NCI-H1436 treated with DMSO at 0.1 percent for 48 hours (cell line): Measurements from ENCODE around the gene CPXM1.
"Not testable (repeated sequence)": the region's sequence is repeated elsewhere in the genome, so short reads cannot be mapped to it uniquely, and the experiment has no call there.

Experiments
- DNase-seq: peaks from one replicate; lab custom pipeline; 2025; lab: John Stamatoyannopoulos, UW

CPXM1 gene

GRCh38 chr20:2800521-2801285 is at the start of gene CPXM1:
CPXM1 (minus strand) TSS chr20:2800627; CDS start chr20:2800572, 55 bp downstream.
- no peak for DNase-seq

GRCh38 chr20:2849529-2849928 is 49.1 kb upstream of the CPXM1 start:
- no peak for DNase-seq

DNA sequence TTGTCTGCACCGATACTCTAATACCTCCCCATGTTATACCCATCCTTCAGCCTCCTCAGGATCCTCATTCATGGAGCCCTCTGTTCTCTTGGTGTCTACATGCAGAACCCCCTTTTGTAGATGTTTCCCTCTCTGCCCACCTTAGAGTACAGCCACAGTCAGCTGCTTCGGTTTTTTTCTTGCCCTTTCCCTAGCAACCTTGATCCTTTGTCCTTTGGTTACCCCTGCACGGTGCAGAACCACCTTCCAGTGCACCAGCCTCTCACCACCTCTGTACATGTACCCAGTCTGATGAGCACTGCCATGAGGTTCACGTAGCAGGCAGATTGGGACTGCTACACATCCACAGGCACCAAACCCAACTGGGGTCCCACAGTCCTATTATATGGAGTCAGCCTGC is 47.4 kb upstream of the CPXM1 start:
- DNase-seq: no peak

DNA sequence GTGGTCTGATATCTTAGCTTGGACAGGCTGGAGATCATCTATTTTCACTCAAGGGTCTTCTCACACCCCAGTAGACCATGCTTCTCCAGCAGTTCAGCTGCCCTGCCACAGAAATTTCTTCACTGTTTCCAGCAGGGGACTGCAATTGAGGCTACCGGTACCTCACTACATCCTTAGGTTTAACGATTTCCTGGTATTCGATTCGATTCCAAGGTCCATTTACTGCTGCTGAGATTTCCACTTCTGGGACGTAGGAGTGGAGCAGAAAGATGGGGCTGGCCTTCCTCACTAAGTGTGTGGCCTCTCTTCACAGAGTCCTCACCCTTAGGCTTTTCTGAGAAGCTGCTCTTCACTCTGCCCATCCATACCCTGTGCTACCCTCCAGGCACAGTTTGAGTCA is 46.3 kb upstream of the CPXM1 start:
- DNase-seq: no peak

- DNase-seq: no peak
Observed at GRCh38 chr20:2845607-2846006, 45.2 kb upstream of the CPXM1 start.

GRCh38 chr20:2840967-2841531 is 40.6 kb upstream of the CPXM1 start:
- DNase-seq: no peak

GRCh38 chr20:2840138-2840966 is 39.9 kb upstream of the CPXM1 start, which contains the start of the genes PCED1A and VPS16:
PCED1A (minus strand) TSS chr20:2840655; CDS start chr20:2839912, 743 bp downstream.
VPS16 (plus strand) TSS chr20:2840745; CDS start chr20:2840775, 30 bp downstream.
- no peak for DNase-seq

DNA sequence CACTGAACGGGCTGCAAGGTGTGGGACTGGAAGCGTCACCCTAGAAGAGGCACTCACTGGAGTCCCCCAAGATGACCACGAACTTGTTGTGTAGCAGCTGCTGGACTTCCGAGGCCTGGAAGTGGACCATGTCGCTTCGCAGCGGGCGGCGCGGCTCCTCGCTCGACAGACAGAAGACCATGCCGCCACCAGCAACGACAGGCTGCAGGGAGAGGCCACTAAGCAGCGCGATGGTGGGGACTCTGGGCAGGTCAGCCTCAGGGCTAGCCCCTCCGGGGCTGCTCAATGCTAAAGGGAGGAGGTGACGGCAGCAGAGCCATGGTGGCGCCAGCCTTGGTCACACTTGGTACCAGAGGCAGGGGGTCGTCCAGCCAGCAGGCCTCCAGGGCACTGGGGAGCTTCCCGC is 39.3 kb upstream of the CPXM1 start:
- DNase-seq: no peak

DNA sequence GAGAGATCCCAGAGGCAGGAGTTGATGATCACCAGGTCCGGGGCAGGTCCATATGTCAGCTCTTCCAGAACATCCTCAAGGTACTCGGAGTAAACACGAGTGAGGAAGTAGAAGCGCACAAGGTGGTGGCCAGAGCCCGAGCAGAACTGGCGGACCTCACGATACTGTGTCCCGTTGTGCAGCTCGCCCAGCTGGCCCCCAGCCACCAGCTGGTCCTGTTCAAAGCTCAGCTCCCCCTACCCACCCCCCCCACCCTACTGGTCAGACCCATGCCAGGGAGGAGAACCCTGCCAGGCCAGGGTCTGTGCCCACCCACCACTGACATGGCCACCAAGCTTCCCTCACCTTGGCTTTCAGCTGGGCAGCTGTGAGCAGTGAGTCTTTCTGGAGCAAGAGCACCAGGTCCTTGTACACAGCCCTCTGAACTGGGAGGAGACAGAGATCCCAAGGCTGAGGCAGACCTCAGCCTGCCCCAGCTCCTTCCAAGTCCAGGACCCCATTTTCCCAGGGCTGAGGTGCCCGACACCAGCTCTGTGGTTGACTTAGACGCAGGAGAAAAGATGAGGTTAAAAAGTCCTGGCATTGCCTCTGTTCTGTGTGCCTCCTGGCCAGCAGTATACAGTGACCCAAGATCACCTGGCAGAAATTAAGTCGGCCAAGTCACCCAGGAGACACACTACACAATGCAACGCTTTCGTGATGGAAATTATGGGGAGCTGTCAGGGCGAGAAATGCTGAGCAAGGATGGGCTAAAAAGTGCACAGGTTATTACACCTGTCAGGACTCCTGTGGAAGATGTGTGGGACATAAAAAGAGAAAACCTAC is 38.6 kb upstream of the CPXM1 start:
- no peak for DNase-seq

- DNase-seq: no peak
Observed at GRCh38 chr20:2838170-2838797, 37.9 kb upstream of the CPXM1 start.

GRCh38 chr20:2837221-2837960 is 37.0 kb upstream of the CPXM1 start:
- no peak for DNase-seq

GRCh38 chr20:2836035-2836434 is 35.6 kb upstream of the CPXM1 start:
- no peak for DNase-seq

- DNase-seq: no peak
Observed at GRCh38 chr20:2835331-2835796, 34.9 kb upstream of the CPXM1 start.

- no peak for DNase-seq
Observed at GRCh38 chr20:2834401-2835110, 34.1 kb upstream of the CPXM1 start.

DNA sequence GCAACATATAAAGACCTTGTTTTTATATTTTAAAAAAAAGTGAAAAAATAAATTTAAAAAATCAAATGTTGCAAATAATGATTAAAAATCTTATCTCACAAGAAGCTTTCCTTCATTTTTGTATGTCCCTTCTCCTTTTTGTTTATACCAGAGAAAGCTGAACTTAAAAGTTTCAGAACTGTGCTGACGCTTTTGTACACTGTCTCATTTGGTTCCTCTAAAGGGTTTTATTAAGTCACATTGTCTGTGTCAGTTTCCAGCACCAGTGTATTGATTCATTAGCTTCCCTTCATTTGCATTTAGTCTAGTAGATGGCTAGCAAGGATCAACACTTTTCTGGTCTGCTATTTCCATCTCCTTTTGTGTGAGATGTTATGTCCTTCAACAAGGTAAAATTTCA is 33.3 kb upstream of the CPXM1 start:
- no peak for DNase-seq

GRCh38 chr20:2831206-2831605 is 30.8 kb upstream of the CPXM1 start:
- DNase-seq: not testable (repeated sequence)

- DNase-seq: no peak
Observed at GRCh38 chr20:2829376-2829775, 28.9 kb upstream of the CPXM1 start.

DNA sequence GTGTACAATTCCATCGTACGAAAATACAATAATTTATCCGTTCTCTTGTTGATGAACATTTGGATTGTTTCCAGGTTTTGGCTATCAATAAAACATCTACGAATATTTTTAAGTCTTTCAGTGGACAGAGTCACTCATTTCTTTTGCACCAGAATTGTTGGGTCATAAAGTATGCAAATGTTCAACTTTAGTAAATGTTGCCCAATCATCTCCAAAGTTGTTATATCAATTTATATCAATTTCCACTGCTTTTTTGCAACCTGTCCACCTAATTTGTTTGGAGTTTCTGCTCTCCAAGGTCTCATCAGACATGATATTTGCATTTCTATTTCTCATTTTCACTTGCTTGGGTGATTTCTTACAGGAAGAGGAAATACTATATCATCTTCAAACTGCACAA is 26.2 kb upstream of the CPXM1 start:
- DNase-seq: no peak

DNA sequence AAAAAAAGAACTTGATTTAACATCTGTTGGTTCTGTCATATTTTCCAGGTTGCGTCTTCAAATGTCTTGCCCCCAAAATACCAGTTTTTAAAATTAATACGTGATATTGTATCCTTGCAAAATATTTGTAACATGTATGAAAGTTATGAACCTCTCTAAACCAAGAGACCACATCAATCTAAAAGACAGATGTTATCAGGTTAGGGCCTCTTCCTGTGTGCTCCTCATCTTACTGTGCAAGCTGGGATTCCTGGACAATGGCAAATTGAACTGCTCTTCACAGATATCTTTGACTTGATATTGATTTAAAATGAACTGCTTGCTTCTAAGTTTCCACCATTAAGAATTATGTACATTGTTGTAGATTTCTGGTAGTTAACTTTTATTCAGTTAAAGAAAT is 25.3 kb upstream of the CPXM1 start:
- DNase-seq: no peak

GRCh38 chr20:2822073-2822472 is 21.6 kb upstream of the CPXM1 start:
- no peak for DNase-seq
